IMR-90 (cell line): ENCODE results near the gene KCNN4. TPM values are rescaled to one million over a fixed set of nuclear protein-coding genes. Genes with fewer than 3 reads are reported as not detected.

ENCODE experiments used
- ATAC-seq: fragments of 200-7000 bp; cut with Tn5 transposase; 2 replicates; pipeline ENCODE4 v1.9.1; 2020; ENCODE audit warnings: low read depth, mild to moderate bottlenecking, moderate library complexity
- BruUV-seq: library from RNA; stranded (reverse); fragments of 400-500 nt; replicated peaks from 2 replicates; lab custom pipeline; 2021; lab: Mats Ljungman, UMichigan
- CTCF ChIA-PET: fragments of 300-600 bp; formaldehyde crosslinking; extraction: SDS; loops from one replicate; lab custom pipeline; 2021; ENCODE audit warnings: antibody characterized with exemption; lab: Yijun Ruan, JAX
- POLR2A ChIA-PET: fragments of 300-600 bp; sonication (Branson Sonifier 250); formaldehyde crosslinking; loops from one replicate; lab custom pipeline; 2022; ENCODE audit warnings: antibody characterized with exemption; ENCODE audit not compliant: unreplicated experiment; lab: Charles Lee
- DNase-seq: peaks from one replicate; pipeline ENCODE4 v3.0.0; 2013
- H2AFZ ChIP-seq: replicated peaks from 2 replicates; pipeline ENCODE3; 2013; ENCODE audit warnings: low read length, mild to moderate bottlenecking; ENCODE audit not compliant: poor library complexity
- H2AK5ac ChIP-seq: 2 replicates; pipeline ENCODE4 v1.6.1; 2013; ENCODE audit warnings: low read depth, low read length, inconsistent platforms
- H2AK9ac ChIP-seq: replicated peaks from 2 replicates; pipeline ENCODE3; 2013; ENCODE audit warnings: mild to moderate bottlenecking, low read depth, low read length, moderate library complexity; ENCODE audit not compliant: poor library complexity
- H2BK120ac ChIP-seq: 2 replicates; pipeline ENCODE4 v1.6.1; 2013; ENCODE audit warnings: low read depth, low read length, inconsistent platforms
- H2BK15ac ChIP-seq: 3 replicates; pipeline ENCODE4 v1.6.1; 2013; ENCODE audit warnings: low read depth, low read length, inconsistent platforms
- H2BK20ac ChIP-seq: 2 replicates; pipeline ENCODE4 v1.6.1; 2013; ENCODE audit warnings: low read depth, mild to moderate bottlenecking, inconsistent platforms, low read length, moderate library complexity
- H2BK5ac ChIP-seq: 2 replicates; pipeline ENCODE4 v1.6.1; 2013; ENCODE audit warnings: mild to moderate bottlenecking, low read depth, low read length, inconsistent platforms; ENCODE audit not compliant: poor library complexity, severe bottlenecking
- H3K14ac ChIP-seq: replicated peaks from 2 replicates; pipeline ENCODE4 v1.6.1; 2013; ENCODE audit warnings: low read depth, low read length, inconsistent platforms
- H3K18ac ChIP-seq: 2 replicates; pipeline ENCODE4 v1.6.1; 2013; ENCODE audit warnings: low read depth, low read length, control low read depth
- H3K23ac ChIP-seq: 2 replicates; pipeline ENCODE4 v1.6.1; 2013; ENCODE audit warnings: low read depth, low read length, inconsistent platforms
- H3K27ac ChIP-seq: 2 replicates; pipeline ENCODE4 v1.5.1; 2013; ENCODE audit warnings: mild to moderate bottlenecking, control low read depth, low read length; ENCODE audit not compliant: insufficient read depth
- H3K27me3 ChIP-seq: 2 replicates; pipeline ENCODE4 v1.6.1; 2013; ENCODE audit warnings: low read length; ENCODE audit not compliant: control insufficient read depth, insufficient read depth
- H3K36me3 ChIP-seq: 2 replicates; pipeline ENCODE4 v1.6.1; 2013; ENCODE audit warnings: low read length, mixed read lengths; ENCODE audit not compliant: control insufficient read depth, insufficient read depth
- H3K4ac ChIP-seq: 2 replicates; pipeline ENCODE4 v1.6.1; 2013; ENCODE audit warnings: low read depth, low read length, inconsistent platforms
- H3K4me1 ChIP-seq: 2 replicates; pipeline ENCODE4 v1.6.1; 2013; ENCODE audit warnings: low read length, mixed read lengths; ENCODE audit not compliant: control insufficient read depth, insufficient read depth
- H3K4me2 ChIP-seq: 2 replicates; pipeline ENCODE4 v1.6.1; 2013; ENCODE audit warnings: low read depth, mild to moderate bottlenecking, control low read depth, low read length, moderate library complexity
- H3K4me3 ChIP-seq: 2 replicates; pipeline ENCODE4 v1.5.1; 2013; ENCODE audit warnings: low read depth, mild to moderate bottlenecking, control low read depth, low read length, moderate library complexity; ENCODE audit not compliant: insufficient read depth
- H3K56ac ChIP-seq: 2 replicates; pipeline ENCODE4 v1.6.1; 2013; ENCODE audit warnings: low read length, inconsistent platforms; ENCODE audit not compliant: insufficient read depth; ENCODE audit errors: extremely low read depth
- H3K79me1 ChIP-seq, 2 experiments: 2 replicates each; pipeline ENCODE4 v1.6.1; 2013; ENCODE audit warnings: low read length in 2 of 2, inconsistent platforms in 1 of 2, low read depth in 1 of 2
- H3K9ac ChIP-seq: 2 replicates; pipeline ENCODE4 v1.6.1; 2013; ENCODE audit warnings: low read depth, low read length, control low read depth
- H3K9me1 ChIP-seq: 2 replicates; pipeline ENCODE4 v1.6.1; 2013; ENCODE audit warnings: low read length, inconsistent platforms; ENCODE audit not compliant: insufficient read depth
- H3K9me3 ChIP-seq: 2 replicates; pipeline ENCODE4 v1.6.1; 2013; ENCODE audit warnings: low read length; ENCODE audit not compliant: control insufficient read depth, insufficient read depth
- H4K20me1 ChIP-seq: 2 replicates; pipeline ENCODE4 v1.6.1; 2013; ENCODE audit warnings: low read length, inconsistent platforms; ENCODE audit not compliant: insufficient read depth
- H4K5ac ChIP-seq: 2 replicates; pipeline ENCODE4 v1.6.1; 2013; ENCODE audit warnings: mild to moderate bottlenecking, low read depth, low read length, control low read depth
- H4K8ac ChIP-seq, 2 experiments: 2 replicates each; pipeline ENCODE4 v1.6.1; 2013; ENCODE audit warnings: low read depth in 2 of 2, low read length in 2 of 2, control low read depth in 1 of 2, inconsistent platforms in 1 of 2
- H4K91ac ChIP-seq: 2 replicates; pipeline ENCODE4 v1.6.1; 2013; ENCODE audit warnings: low read depth, low read length, inconsistent platforms; ENCODE audit not compliant: insufficient read depth
- CEBPB ChIP-seq: IDR thresholded peaks from 2 replicates; pipeline ENCODE4 v1.6.1; 2012; ENCODE audit warnings: low read depth, low read length, improper control_type of control experiment
- MXI1 ChIP-seq: IDR thresholded peaks from 2 replicates; pipeline ENCODE4 v1.6.1; 2012; ENCODE audit warnings: low read depth, mild to moderate bottlenecking, low read length, moderate library complexity, borderline replicate concordance
- SMC3 ChIP-seq: fragments of 150-350 bp; IDR thresholded peaks from 2 replicates; pipeline ENCODE4 v1.6.1; 2016; ENCODE audit warnings: low read depth, mild to moderate bottlenecking, antibody characterized with exemption, low read length, moderate library complexity
- WGBS, 2 experiments: methylation state at CpG; one replicate each; pipeline versions ENCODE4 v1.1.5 to v1.1.7; 2013; ENCODE audit warnings: missing lambda C conversion rate in 2 of 2; ENCODE audit not compliant: insufficient read length in 1 of 2; ENCODE audit errors: extremely low coverage in 2 of 2; 5-methylcytosine and 5-hydroxymethylcytosine counted together
- dilution Hi-C: fragments of 300-500 bp; cut with HindIII; formaldehyde crosslinking; loops from one replicate; pipeline ENCODE4 v1.14.3; 2018; ENCODE audit warnings: low sequenced_read_pairs; ENCODE audit not compliant: unreplicated experiment
- in situ Hi-C: fragments of 300-500 bp; cut with MboI; formaldehyde crosslinking; loops from 3 replicates; pipeline ENCODE4 v1.14.3; 2019; ENCODE audit warnings: low sequenced_read_pairs, inconsistent platforms, mixed read lengths
- intact Hi-C: fragments of 100-400 bp; cut with micrococcal nuclease; formaldehyde crosslinking; loops from 2 replicates; pipeline ENCODE4 v1.10.0; 2022
- polyA plus RNA-seq, 3 experiments: library from polyadenylated mRNA; depleted of rRNA; stranded (reverse); fragments of >200 nt; gene quantifications; 2 replicates each; pipeline ENCODE4 v1.2.3, GENCODE V29; 2012; ENCODE audit warnings: low replicate concordance in 1 of 3
- total RNA-seq: library from RNA; depleted of rRNA; stranded (reverse); fragments of >200 nt; gene quantifications from 2 replicates; pipeline ENCODE4 v1.2.3, GENCODE V29; 2012

KCNN4 gene
- total and polyA plus RNA-seq, 2 of the 4 experiments (the other 2 are of a cell fraction) = 0.54 to 0.99 TPM

GRCh38 chr19:43820098-43820883 lies 39.5 kb upstream of the KCNN4 start (continued):
- TF ChIP-seq MXI1 (no peak), SMC3 (no peak)

DNA sequence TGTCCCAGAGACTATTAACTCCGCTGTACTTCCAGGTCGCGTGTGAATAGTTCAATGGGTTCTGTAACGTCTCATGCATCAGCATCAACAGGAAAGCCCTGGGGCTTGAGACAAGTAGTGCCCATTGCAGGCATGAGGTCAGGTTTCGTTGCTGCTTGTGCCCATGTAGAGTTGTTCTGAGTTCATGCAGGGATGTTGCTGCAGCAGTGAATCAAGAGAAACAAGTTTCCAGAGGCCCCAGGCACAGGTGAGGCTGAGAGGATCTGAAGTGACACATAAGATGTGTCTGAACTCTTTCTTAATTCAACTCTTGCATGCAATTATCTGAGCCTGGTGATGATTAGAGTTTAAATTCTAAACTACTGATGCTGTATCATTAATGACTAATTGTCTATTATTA lies 37.7 kb upstream of the KCNN4 start:
- Histone ChIP-seq H3K79me1 (0 out of 4 replicates have a peak, but pooled peaks cover 0 to 2% of the 10 kb centered on the region in 2 experiments), H3K9ac (no peak overlapping the region), H4K8ac (no peak overlapping the region), H3K9me1 (peaks cover 6% of the 10 kb centered on the region; the same call in 1 of the 2 replicates), H2AK5ac (no peak overlapping the region), H3K4me3 (no peak overlapping the region), H3K36me3 (no peaks in the 10 kb centered on the region), H2BK120ac (no peak overlapping the region), H4K91ac (no peak overlapping the region), H3K27me3 (no peaks in the 10 kb centered on the region; the same call in none of the 2 replicates), H3K4me2 (no peak overlapping the region), H3K27ac (no peak overlapping the region), H3K4me1 (no peaks in the 10 kb centered on the region; the same call in 1 of the 2 replicates), H2AFZ (no peak overlapping the region), H4K20me1 (no peaks in the 10 kb centered on the region), H2BK15ac (no peak overlapping the region), H3K9me3 (no peaks in the 10 kb centered on the region), H2AK9ac (no peak overlapping the region), H2BK20ac (no peak overlapping the region), H3K23ac (no peak overlapping the region), H4K5ac (no peak overlapping the region), H3K18ac (no peak overlapping the region), H3K4ac (no peak overlapping the region), H3K14ac (no peak overlapping the region), H2BK5ac (no peak overlapping the region), H3K56ac (no peak overlapping the region)
- ATAC-seq (no peak), DNase-seq (no peak)
- CTCF ChIA-PET = no interaction called here
- in situ Hi-C loops = no loop called here
- 90% methylated on average over 2 of the region's 5 CpGs; no CpG with 5 or more reads in 1 of the 2 experiments for WGBS, 2 experiments
- dilution Hi-C loops = no loop called here
- BruUV-seq = no TSS peak
- POLR2A ChIA-PET = no interaction called here
- intact Hi-C loops = loop anchor here (5.0 kb wide), 1 partner anchor 531 kb away; no protein-coding TSS in a partner anchor
- no peak for TF ChIP-seq CEBPB
